ENCODE results near the gene ORMDL1. TPM values are rescaled to one million over a fixed set of nuclear protein-coding genes. Genes with fewer than 3 reads are reported as not detected.

Gene ORMDL1, protein sequence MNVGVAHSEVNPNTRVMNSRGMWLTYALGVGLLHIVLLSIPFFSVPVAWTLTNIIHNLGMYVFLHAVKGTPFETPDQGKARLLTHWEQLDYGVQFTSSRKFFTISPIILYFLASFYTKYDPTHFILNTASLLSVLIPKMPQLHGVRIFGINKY
- 128 and 137 TPM in 2 replicates for total RNA-seq (2014; rRNA removed; shearing (Covaris generic))

DNA sequence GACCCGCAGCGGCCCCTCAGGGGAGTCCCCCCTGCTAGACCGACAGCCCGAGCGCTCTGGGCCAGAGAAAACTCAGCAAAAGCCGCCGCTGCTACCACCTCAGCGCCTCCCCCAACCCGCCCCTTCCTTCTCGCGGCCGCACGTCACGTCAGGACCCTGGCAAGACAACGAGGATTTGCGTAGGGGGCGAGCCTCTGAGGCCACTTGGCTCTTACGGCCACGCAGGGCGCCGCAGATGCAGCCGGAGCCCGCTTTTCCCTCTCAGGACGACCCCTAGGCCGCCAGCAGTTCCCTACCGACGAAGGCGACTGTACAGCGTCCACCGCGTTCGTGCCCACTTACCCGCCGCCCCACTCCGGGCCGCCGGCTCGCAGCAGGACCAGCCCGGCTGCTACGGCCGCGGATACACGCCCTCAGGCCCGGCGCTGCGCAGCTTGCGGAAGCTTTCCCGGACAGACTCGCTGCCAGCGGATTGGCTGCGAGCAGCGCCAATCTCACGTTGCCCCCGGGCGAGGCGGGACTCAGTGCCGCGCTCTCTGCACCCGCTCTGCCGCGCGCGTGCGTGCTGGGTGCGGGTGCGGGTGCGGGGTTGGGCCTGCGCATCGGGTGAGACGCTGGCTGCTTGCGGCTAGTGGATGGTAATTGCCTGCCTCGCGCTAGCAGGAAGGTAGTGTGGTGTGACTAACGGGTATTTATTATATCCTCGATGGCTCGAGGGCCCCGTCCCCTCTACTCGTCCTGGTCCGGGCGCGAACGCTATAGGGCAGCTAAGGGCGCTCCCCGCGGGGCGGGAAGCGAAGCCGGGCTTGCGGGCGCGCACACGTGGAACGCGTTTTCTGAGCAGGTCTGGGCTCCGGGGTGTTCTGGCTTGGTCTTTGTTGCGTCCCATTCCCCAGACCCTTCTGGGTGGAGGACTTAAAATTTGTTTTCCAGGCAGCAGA, at the start of gene ORMDL1, which contains the start of gene PMS1:
ORMDL1 (minus strand) TSS at position 413 of the 941 bp plus-strand sequence. CDS start 1,744 bp downstream, outside the sequence.
PMS1 (plus strand) TSS at position 524 of the 941 bp plus-strand sequence. CDS start 7,360 bp downstream, outside the sequence.
- peak; percentile 92 for DNase-seq (ENCODE audit: low spot score)

DNA sequence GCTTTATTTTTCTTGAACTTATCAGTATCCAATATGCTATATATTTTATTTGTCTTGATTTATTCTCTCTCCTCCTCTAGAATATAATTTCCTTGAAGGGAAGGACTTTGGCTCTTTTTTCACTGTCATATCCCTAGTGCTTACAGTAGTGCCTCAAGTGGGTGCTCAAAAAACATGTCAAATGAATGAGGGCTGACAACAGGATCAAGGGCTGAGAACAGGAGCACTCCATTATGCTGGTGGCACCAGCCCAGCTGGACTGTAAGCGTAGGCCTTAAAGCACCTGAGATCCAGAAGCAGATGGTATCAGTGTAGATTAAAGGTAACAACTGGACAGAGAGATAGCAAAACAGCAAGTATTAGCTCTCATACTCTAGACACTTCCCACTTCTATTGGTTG, 46.4 kb upstream of the ORMDL1 start:
- DNase-seq (ENCODE audit: low spot score), result no peak

DNA sequence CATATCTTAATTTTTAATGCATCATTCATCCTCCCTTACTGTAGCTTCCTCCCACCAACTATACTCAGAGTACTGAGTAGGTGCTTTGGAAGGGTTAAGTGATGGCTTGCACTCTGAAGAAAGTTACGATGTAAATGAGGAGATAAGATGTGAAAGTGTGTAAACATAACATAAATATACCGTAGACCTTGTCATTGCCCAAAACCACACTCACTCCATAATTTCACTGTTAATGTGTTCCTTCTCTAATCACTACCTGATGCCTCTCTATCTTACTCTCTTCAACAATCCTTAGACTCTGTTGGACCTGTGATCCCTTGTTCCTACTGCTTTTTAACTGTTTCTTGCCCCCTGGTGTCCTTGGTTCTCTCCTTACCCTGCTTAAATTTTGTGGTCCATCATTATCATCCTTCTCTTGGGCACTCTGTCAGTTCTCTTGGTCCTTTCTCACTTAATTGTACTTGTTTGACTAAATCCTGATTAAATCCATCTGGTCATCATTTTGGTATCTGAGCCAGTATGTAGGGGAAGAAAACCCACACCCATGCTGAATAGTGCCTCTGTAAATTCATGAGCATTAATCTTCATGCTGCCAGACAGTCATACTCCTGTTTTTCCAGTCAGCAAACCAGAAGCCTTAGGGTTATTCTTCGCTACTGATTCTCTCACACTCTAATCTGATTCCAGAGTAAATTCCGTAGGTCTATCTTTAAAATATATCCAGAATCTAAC, 45.1 kb upstream of the ORMDL1 start:
- no peak for DNase-seq (ENCODE audit: low spot score)

DNA sequence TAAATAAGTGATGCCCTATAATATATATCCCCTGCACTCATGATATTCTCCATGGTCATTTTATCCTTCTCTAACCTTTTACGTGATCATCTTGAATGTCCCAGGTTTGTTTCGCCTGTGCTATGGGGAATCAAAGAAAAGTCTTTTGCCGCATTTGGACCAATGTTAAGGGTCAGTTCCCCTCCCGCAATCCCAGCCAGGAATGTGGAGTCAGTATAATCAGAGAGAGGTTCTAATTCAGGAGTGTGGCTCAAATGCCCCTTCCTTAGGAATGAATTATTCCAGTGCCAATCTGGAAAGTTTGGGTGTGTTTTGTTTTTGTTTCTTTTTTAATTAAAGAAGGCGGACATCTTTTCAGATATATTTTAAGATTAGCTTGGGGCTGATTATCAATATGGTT, 41.9 kb upstream of the ORMDL1 start:
- no peak for DNase-seq (ENCODE audit: low spot score)

DNA sequence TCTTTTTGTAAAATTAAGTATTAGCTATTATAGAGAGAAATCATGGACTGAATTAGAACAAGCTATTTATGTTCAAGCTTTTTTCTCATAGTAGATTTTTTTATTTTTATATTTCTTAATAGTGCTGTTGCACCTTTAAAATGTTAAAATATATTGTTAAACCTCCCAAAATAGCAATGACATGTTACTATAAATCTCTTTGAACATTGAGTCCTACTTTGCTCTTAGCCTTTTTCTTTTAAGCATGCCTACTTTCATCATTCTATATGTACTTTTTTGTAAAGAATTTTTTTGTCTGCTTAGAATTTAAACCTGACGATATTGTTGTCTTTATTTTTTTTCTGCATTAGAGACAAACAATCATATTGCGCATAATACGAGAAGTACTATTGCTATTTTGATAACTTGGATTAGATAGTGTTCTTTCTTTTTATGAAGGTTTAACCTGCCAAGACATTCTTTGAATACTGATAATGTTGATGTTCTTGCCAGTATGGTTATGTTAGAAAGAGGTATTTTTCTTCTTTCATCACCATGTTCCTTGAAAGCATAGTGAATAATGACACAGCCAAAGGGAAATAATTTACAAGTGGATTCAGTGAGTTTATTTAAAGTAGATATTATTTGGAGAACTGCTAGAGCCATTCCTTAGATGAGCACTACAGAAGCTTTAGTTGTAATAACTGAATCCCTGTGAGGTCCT, 40.7 kb upstream of the ORMDL1 start:
- no peak for DNase-seq (ENCODE audit: low spot score)

DNA sequence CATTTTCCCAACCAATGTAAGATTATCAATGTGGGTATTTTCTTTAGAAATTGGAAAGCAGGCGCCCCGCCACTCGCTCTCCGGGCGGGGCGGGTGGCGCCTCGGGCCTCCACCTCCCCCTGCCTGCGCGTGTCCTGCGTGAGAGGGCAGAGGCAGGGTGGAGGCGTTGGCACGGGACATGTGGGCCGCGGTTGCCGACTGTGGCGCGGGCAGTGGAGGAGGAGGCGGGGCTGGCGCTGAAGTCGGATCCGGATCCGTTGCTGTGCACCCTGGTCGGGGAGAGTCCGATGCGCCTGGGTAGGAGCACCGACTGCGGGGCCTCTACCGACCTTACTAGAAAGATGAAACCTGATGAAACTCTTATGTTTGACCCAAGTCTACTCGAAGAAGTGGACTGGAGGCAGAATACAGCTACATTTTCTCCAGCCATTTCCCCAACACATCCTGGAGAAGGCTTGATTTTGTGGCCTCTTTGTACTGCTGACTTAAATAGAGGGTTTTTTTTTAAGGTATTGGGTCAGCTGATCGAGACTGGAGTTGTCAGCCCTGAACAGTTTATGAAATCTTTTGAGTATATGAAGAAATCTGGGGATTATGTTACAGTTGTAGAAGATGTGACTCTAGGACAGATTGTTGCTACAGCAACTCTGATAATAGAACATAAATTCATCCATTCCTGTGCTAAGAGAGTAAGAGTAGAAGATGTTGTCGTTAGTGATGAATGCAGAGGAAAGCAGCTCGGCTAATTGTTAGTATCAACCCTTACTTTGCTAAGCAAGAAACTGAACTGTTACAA, 38.0 kb upstream of the ORMDL1 start:
- DNase-seq (ENCODE audit: low spot score), result no peak

DNA sequence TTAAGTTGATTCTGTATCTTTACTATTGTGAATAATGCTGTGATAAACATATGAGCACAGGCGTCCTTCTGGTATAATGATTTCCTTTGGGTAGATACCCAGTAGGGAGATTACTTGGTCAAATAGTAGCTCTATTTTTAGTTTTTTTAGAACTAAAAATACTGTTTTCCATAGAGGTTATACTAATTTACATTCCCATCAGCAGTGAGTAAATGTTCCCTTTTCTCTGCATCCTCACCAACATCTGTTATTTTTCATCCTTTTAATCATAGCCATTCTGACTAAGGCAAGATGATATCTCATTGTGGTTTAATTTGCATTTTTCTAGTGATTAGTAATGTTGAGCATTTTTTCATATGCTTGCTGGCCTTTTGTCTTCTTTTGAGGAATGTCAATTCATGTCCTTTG, 35.2 kb upstream of the ORMDL1 start:
- peak; percentile 22 for DNase-seq (ENCODE audit: low spot score)

DNA sequence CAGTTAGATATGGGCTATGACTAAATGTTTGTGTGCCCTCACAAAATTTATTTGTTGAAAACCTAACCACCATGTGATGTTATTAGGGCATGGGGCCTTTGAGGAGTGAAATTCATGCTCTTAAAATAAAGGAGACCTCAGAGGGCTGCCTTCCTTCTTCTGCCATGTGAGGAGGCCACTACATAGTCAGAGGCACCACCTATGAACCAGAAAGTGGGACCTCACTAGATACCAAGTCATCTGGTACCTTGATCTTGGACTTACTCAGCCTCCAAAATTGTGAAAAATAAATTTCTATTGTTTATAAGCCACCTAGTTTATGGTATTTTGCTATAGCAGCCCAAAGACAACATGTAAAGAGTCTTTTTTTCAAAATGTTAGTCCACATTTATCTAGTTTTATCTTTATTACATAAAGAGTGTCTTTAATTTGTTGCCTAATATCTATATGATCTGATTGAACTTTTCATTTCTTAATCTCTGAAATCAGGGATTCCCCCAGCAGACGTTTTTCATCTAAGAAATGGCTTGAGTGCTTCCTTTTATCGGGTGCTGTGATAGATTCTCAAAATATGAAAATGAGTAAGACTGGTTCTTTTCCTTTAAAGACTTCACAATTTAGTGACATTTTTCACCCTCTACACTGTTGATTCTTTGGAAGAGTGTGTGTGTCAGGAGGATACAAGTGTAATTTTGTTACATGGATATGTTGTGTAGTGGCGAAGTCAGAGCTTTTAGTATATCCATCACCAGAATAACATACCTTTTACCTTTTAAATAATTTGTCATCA, 34.3 kb upstream of the ORMDL1 start:
- DNase-seq (ENCODE audit: low spot score), result no peak

DNA sequence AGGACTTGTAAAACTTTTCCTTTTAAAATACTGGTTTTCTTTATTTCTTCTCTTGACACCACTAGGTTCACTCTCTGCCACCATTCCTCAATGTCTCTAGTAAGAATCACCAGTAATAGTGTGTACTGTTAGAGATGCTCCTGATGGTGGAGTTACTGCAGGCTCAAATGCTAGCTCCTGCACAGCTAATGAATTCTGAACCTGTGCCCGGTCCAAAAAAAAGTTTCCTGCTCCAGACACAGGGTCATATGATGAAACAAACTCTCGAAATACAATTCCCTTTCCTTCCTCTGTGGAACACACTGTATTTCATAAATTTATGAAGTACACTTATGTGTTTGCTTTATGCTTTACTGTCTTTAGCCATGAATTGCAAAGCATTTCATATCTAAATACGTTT, 19.3 kb upstream of the ORMDL1 start:
- DNase-seq (ENCODE audit: low spot score), result no peak

DNA sequence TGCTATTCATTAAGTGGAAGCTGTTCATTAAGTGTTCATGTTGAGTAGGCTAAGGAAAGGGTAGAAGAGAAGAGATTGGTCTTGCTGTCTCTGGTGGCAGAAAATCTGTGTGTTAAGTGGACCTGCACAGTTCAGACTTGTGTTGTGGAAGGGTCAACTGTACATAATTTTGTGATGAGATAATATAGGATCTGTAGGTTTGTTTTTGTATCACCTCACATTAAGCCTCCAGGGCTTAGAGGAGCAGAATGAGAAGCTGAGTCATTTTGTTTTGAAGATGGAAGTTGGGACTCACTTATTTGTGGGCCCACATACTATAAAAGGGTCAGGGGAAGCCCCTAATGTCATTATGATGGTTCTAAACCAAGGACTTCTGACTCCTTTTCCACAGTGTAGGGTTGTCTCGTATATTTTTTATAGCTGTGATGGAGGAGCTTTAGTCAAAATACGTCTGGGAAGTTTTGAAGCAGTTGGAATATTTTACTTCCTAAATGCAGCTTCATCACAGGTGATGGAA, 18.3 kb upstream of the ORMDL1 start:
- no peak for DNase-seq (ENCODE audit: low spot score)

DNA sequence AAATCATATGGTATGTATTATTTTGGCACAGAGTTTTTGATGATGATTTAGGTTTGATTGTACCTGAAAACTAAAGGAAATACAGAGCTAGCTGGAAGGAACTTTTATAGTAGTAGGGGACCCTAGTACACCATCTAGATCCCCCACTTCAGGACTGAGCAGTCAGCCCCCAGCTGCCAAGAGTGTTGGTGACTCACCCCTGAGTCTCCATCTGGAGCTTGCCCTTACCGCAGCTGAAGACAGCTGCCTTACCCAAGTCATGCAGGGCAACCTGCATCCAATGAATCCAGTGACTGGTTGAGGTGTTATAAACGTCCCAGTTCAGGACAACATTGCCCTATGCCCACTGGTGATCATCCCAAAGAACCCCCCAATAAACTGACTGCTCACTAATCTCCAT, 15.4 kb upstream of the ORMDL1 start:
- peak; percentile 69 for DNase-seq (ENCODE audit: low spot score)

DNA sequence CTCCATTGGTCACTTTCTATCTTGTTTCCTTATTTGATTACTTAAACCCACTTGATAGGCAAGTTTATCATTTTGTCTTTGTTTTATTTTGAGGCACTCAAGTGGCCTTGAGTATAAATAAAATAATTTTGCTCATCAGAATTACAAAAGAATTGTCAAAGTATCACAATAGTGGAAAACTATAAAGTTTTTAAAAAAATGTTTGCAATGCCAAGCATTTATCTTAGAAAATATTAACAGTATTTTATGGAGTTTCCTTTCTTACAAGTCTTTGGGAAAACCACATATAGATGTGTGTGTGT, 14.8 kb upstream of the ORMDL1 start:
- no peak for DNase-seq (ENCODE audit: low spot score)

DNA sequence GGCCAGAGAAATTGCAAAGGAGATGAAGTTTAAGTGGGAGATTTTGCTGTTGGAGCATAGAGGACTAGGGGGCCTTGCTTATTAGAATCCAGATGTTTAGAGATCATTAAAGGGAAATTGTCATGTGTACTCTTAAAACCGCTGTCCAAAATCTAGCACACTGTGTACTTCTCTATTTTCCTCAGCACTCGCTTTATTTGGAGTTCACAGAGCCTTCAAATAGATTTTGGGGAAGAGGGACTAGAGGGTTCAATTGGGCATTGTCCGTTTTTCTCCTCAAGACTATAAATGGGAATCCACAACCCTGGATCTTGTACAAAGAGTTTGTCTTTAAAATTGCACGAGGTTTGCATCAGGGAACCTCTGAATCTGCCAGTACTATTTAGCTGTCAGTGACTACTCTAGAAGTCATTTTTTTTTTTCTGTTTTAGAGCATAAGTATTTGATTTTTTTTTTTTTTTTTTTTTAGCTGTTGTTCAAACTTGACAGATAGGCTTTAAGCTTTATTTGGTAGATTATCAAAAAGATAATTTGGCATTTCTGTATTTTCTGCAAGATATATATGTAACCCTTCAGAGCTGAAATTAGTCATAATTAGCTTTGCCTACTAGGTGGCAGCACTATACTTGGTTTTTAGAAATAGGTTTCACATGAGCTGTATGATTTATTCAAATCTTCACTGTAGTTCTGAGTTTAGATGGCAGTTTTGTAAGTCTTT, 14.3 kb upstream of the ORMDL1 start:
- peak; percentile 52 for DNase-seq (ENCODE audit: low spot score)

DNA sequence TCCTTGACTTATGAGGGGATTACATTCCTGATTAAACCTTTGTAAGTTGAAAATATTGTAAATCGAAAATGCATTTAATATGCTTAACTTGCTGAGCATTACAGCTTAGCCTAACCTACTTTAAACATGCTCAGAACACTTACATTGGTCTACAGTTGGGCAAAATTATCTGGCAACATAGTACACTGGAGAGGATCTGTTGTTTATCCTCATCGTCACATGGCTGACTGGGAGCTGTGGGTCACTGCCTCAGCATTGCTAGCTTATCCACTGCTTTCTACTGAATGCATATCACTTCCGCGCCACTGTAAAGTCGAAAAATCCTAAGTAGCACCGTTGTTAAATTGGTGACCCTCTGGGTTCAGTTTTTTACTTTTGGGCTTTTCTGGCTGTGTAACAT, 13.8 kb upstream of the ORMDL1 start:
- no peak for DNase-seq (ENCODE audit: low spot score)

DNA sequence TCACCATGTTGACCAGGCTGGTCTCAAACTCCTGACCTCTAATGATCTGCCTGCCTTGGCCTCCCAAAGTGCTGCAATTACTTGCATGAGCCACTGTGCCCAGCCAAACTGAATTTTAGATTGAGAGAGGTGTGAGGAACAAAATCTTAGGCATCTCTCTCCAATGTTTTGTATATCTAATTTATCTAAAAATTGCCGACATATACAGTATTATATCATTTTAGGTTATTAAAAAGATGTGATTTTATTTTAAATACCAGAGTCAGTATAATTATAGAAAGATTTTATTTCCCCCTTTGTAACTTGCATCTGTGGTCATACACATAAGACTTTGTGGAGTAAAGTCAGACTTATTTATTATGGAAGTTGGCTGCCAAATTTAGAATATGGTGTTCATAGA, 10.2 kb upstream of the ORMDL1 start:
- no peak for DNase-seq (ENCODE audit: low spot score)

DNA sequence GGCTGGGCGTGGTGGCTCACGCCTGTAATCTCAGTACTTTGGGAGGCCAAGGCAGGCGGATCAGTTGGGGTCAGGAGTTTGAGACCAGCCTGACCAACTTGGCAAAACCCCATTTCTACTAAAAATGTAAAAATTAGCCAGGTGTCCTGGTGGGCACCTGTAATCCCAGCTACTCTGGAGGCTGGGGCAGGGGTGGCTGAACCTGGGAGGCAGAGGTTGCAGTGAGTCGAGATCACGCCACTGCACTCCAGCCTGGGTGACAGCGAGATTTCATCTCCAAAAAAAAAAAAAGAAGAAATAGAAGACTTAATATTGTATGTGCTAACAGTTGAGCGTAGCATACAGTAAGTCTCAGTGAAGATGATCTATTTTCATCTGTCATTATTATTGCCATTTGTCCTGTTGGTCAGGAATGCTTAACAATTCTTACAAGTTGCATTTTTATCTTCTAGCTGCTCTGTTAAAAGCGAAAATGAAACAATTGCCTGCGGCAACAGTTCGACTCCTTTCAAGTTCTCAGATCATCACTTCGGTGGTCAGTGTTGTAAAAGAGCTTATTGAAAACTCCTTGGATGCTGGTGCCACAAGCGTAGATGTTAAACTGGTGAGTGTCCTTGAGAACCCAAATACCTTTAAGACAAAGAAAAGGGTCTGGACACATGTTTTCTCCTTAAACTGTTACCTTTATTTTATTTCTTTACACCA, 7.4 kb upstream of the ORMDL1 start:
- DNase-seq (ENCODE audit: low spot score), result no peak

DNA sequence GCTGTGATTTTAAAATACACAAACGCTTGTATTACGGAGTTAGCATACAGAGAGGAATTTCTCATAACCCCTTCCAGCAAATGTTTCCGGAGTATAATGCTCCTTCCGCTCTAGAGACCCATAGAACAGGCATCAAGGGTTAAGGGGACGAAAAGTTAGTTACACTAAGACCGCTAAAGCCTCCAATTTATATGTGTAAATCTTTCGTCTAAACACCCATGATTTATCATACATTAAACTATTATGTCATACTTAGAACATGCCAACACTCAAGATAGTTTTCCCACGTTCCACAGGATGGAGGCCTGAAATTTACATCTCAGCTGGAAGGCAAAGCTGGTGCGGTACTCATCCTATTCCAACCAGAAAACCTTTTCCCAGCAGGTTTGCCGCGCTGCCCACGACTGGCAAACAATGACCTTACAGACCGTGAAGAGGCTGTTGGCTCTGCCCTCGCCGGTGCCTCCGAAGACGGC, 650 bp downstream of the ORMDL1 start:
- DNase-seq (ENCODE audit: low spot score), result peak; percentile 42

DNA sequence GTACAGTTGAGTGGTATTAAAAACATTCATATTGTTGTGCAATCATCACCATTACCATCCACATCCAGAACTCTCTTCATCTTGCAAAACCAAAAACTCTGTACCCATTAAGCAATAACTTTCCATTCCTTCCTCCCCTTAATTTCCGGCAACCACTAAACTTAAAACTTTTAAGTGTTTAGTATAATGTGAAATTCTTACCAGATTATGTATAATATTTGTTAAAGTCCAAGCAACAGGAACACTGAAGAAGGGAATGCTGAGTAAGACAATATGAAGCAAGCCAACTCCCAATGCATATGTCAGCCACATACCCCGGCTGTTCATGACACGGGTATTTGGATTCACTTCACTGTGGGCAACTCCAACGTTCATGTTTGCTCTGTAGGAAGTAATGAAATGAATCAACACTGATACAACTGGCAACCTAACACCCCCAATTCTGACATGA, 1.9 kb downstream of the ORMDL1 start:
- no peak for DNase-seq (ENCODE audit: low spot score)

DNA sequence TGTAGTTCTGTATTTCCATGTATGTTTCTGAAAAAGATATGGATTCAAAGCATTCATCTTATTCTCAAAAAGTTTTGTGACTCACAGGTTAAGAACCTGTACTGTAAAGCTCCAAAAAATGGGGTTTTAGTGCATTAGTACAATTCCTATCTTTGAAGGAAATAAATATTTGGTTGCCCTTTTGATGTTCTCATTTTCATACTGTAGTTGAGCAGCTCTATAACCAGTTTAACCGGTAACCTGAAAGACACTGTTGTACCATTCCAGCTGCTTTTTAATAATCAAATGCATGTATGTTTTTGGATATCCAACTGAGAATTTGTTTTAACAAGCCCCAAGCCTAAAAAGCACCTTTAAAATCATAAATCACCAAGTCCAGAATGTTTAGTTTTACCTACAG, 11.9 kb downstream of the ORMDL1 start:
- no peak for DNase-seq (ENCODE audit: low spot score)

Measured in A172 (cell line).